Epithelial cell of esophagus (primary cell): ENCODE measurements around the gene ZEB2.

Experiments used
- DNase-seq: peaks from one replicate; pipeline ENCODE4 v3.0.0; 2010; ENCODE audit warnings: low read depth
- H3K4me3 ChIP-seq: 2 replicates; pipeline ENCODE4 v1.5.1; 2011; ENCODE audit warnings: mild to moderate bottlenecking, low read length, control low read depth
- TF ChIP-seq, protein P1 (sequence below): IDR thresholded peaks from 2 replicates; pipeline ENCODE4 v1.5.1; 2011; ENCODE audit warnings: low read depth, mild to moderate bottlenecking, low read length, control low read depth, inconsistent platforms; ENCODE audit not compliant: insufficient read depth; ENCODE audit errors: missing control alignments

ZEB2 gene

DNA sequence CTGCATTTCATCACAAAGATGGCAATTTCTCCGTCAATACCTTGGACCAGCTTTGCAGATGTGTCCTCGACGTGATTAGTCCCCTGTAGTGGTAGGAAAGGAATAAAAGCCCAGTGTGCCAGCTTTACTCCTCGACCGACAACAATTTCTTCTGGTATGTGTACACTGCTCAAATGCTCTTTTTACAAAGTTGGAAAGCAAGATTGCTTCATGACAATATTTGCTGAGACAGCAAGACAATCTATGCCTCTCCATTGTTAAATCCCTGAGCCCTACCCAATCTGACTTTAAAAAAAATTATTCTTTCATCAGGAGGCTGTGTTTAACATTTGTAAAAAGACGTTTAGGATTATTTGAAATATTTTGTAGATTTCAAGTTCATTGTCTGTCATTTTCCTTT lies 27.6 kb upstream of the ZEB2 start:
- DNase-seq, result no peak
- TF ChIP-seq, protein P1, sequence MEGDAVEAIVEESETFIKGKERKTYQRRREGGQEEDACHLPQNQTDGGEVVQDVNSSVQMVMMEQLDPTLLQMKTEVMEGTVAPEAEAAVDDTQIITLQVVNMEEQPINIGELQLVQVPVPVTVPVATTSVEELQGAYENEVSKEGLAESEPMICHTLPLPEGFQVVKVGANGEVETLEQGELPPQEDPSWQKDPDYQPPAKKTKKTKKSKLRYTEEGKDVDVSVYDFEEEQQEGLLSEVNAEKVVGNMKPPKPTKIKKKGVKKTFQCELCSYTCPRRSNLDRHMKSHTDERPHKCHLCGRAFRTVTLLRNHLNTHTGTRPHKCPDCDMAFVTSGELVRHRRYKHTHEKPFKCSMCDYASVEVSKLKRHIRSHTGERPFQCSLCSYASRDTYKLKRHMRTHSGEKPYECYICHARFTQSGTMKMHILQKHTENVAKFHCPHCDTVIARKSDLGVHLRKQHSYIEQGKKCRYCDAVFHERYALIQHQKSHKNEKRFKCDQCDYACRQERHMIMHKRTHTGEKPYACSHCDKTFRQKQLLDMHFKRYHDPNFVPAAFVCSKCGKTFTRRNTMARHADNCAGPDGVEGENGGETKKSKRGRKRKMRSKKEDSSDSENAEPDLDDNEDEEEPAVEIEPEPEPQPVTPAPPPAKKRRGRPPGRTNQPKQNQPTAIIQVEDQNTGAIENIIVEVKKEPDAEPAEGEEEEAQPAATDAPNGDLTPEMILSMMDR, result no peak

DNA sequence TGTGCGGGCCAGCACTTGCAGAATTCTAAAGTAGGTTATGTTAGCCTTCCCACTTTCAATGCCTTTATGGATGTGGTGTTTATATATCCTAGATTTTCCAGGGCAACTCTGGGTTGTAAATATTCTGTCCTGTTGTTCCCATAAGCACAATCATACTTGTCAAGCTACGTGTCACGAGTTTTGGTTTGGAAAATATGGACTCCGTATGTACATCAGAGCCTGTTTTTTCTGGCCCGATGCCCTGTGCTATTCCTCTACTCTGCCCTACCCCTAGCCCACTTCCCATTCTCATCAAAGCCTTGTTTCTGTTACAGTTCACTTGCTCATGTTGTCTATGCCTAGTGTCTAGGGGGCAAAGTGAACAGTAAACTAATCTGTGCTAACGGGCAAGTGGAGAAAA lies 27.0 kb upstream of the ZEB2 start:
- H3K4me3 ChIP-seq, result no peak overlapping the region
- DNase-seq, result no peak
- TF ChIP-seq, protein P1, result no peak

More for the DNA sequence above, 27.6 kb upstream of the ZEB2 start:
- no peak overlapping the region for H3K4me3 ChIP-seq

GRCh38 chr2:144545787-144546186 lies 25.9 kb upstream of the ZEB2 start:
- H3K4me3 ChIP-seq, result no peak overlapping the region
- DNase-seq, result no peak
- TF ChIP-seq, protein P1, result no peak

- no peak overlapping the region for H3K4me3 ChIP-seq
- TF ChIP-seq, protein P1, result no peak
- no peak for DNase-seq
These were observed 24.1 kb upstream of the ZEB2 start for GRCh38 chr2:144544053-144544452.

GRCh38 chr2:144541396-144541795 lies 21.5 kb upstream of the ZEB2 start:
- TF ChIP-seq, protein P1, result no peak
- peak; percentile 9 for DNase-seq
- no peak overlapping the region for H3K4me3 ChIP-seq

DNA sequence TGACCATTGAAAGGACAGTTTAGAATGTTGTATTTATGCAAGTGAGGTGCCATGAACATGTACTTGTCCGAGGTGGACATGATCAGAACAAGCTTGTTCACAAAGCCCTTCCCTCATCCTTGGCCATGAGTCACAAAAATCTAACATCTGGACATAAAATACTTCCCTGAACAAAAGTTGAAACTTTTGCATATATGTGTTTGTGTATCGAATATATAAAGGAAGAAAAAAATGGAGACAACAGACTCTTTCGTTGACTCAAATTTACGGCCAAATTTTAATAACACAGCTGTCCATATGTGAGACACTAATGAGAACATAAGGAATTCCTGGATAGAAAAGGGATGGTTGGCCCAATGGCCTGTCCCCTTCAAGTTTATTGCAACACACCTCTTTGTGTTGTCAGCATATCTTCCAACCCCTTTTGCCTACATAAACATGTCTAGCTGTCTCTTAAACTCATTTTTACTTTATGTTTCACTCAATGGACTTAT lies 19.4 kb upstream of the ZEB2 start:
- TF ChIP-seq, protein P1, result no peak
- no peak overlapping the region for H3K4me3 ChIP-seq
- no peak for DNase-seq

GRCh38 chr2:144535300-144535699 lies 15.4 kb upstream of the ZEB2 start:
- TF ChIP-seq, protein P1, result no peak
- H3K4me3 ChIP-seq, result no peak overlapping the region
- DNase-seq, result no peak
